Neural crest cell (in vitro differentiated cells): Measurements from ENCODE around the gene SMIM33. TPM values are rescaled to one million over a fixed set of nuclear protein-coding genes. Genes with fewer than 3 reads are reported as not detected.

Experiments
- DNase-seq: peaks from one replicate; pipeline ENCODE4 v3.0.0; 2021; ENCODE audit warnings: low read depth, mixed read lengths, low spot score
- H3K27ac Mint-ChIP-seq: one replicate; pipeline ENCODE4 v1.8.0; 2021; ENCODE audit warnings: mild to moderate bottlenecking, mixed read lengths; ENCODE audit not compliant: unreplicated experiment
- H3K27me3 Mint-ChIP-seq: 2 replicates; pipeline ENCODE4 v1.8.0; 2021; ENCODE audit warnings: low read depth, mild to moderate bottlenecking, mixed read lengths
- H3K36me3 Mint-ChIP-seq: 2 replicates; pipeline ENCODE4 v1.8.0; 2021; ENCODE audit warnings: low read depth, mild to moderate bottlenecking, mixed read lengths
- H3K4me1 Mint-ChIP-seq: 2 replicates; pipeline ENCODE4 v1.8.0; 2021; ENCODE audit warnings: mixed read lengths
- H3K4me3 Mint-ChIP-seq: one replicate; pipeline ENCODE4 v1.8.0; 2021; ENCODE audit warnings: mild to moderate bottlenecking, mixed read lengths
- H3K9me3 Mint-ChIP-seq: 2 replicates; pipeline ENCODE4 v1.8.0; 2021; ENCODE audit warnings: mixed read lengths
- CTCF ChIP-seq: fragments of 200-600 bp; sonication (generic); conservative IDR thresholded peaks from 2 replicates; pipeline ENCODE4 v1.5.0; 2021; ENCODE audit warnings: antibody characterized with exemption, mild to moderate bottlenecking
- total RNA-seq: library from RNA; stranded (reverse); gene quantifications from 2 replicates; pipeline ENCODE4 v1.2.1, GENCODE V29; 2021

SMIM33 gene
- total RNA-seq, 1 donor from 2014 or later, result not detected

- no peak within 1 kb of the TSS for H3K27ac Mint-ChIP-seq
- H3K9me3 Mint-ChIP-seq, result no peaks in the 10 kb centered on the region
- no peak for DNase-seq
- no peaks in the 10 kb centered on the region for H3K36me3 Mint-ChIP-seq
- TF ChIP-seq CTCF, result no peak
- H3K4me1 Mint-ChIP-seq, result peaks cover 17% of the 10 kb centered on the region
- H3K27me3 Mint-ChIP-seq, result no peaks in the 10 kb centered on the region
- H3K4me3 Mint-ChIP-seq, result no peak within 1 kb of the TSS
Measured at GRCh38 chr5:139462586-139463276, 8.1 kb upstream of the SMIM33 start, which contains the start of gene ECSCR. ECSCR (minus strand) TSS chr5:139462743; CDS start chr5:139462670, 73 bp downstream.

- Mint-ChIP-seq H3K27ac (peak overlapping the region; percentile 32), H3K27me3 (no peaks in the 10 kb centered on the region), H3K36me3 (no peaks in the 10 kb centered on the region), H3K9me3 (no peaks in the 10 kb centered on the region), H3K4me3 (no peak overlapping the region), H3K4me1 (peaks cover 15% of the 10 kb centered on the region)
- no peak for DNase-seq
- no peak for TF ChIP-seq CTCF
Measured at GRCh38 chr5:139468421-139468931, 2.3 kb upstream of the SMIM33 start.

- Mint-ChIP-seq H3K4me1 (peaks cover 17% of the 10 kb centered on the region), H3K27me3 (no peaks in the 10 kb centered on the region), H3K36me3 (no peaks in the 10 kb centered on the region), H3K9me3 (no peaks in the 10 kb centered on the region), H3K4me3 (no peak overlapping the region), H3K27ac (peak overlapping the region; percentile 93)
- TF ChIP-seq CTCF, result no peak
- no peak for DNase-seq
Measured at GRCh38 chr5:139472386-139473030, 1.7 kb downstream of the SMIM33 start.

- no peak for TF ChIP-seq CTCF
- Mint-ChIP-seq H3K9me3 (no peaks in the 10 kb centered on the region), H3K4me1 (peaks cover 17% of the 10 kb centered on the region), H3K36me3 (no peaks in the 10 kb centered on the region), H3K27me3 (no peaks in the 10 kb centered on the region), H3K27ac (peak overlapping the region; percentile 83), H3K4me3 (no peak overlapping the region)
- DNase-seq, result no peak
Measured at GRCh38 chr5:139473105-139473504, 2.3 kb downstream of the SMIM33 start.

GRCh38 chr5:139473565-139473964, 2.8 kb downstream of the SMIM33 start:
- Mint-ChIP-seq H3K4me3 (no peak overlapping the region), H3K9me3 (no peaks in the 10 kb centered on the region), H3K27me3 (no peaks in the 10 kb centered on the region), H3K36me3 (no peaks in the 10 kb centered on the region), H3K4me1 (peaks cover 17% of the 10 kb centered on the region), H3K27ac (peak overlapping the region; percentile 83)
- no peak for DNase-seq
- TF ChIP-seq CTCF, result no peak
